Medulla oblongata (tissue), 1 donor: Measurements from ENCODE around the gene CREB5.

ENCODE experiments used
- DNase-seq: peaks from one replicate; pipeline ENCODE4 v3.0.0-alpha.2; 2015; ENCODE audit errors: extremely low spot score

The CREB5 gene

DNA sequence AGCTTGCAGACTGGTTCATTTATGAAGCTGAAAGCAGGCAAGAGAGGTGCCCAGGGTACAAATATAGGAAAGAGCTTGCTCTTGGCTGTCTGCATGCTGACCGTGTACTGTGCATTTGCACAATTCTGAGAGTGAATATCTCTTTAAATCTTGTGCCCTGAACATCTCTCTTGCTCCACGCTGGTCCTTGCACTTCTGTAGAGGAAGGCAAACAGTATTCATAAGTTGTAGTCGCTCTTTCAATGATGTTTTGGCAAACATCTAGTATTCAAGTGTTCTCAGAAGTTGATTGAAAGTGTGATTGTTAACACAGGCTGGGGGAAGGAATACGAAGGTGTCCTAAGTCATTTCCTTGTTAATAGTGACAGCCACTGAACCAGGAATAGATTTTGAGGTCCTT, 332.6 kb downstream of the CREB5 start:
- no peak for DNase-seq

DNA sequence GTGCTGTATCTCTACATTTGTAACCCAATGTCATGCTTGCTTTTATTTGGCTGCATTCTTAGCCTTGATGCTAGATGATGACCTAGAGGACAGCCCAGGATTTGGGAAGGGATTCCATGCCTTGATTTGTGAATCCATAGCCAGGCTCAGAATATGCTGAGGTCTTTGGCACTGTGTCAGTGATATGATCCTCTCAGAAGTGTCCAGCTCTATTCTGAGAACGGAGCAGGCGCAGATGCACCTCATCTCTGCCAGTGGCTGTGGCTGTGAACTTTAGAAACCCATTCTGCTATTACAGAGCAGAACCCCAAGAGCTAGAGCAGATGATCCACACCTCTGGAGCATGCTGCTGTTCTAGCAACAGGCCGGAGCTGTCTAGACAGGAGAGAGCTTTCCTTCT, 333.0 kb downstream of the CREB5 start:
- DNase-seq, result no peak

DNA sequence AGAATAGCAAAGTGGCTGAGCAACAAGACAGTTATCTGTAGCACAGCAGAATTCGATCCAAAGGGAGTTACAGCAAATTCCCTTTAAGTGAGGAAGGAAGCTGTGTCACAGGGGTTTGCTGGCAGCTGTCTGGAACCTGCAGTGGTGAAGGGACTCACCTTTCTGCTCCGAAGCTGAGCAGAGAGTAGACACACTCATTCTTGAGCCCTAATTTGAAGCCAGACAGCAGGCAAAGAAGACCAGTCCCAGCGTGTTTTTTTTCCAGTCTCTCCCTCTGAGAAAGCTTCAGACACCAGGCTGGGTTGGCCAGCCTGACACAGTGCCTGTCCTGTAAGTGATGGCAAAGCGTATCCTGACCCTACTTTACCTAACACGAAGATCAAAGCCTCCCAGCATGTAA, 335.1 kb downstream of the CREB5 start:
- no peak for DNase-seq

DNA sequence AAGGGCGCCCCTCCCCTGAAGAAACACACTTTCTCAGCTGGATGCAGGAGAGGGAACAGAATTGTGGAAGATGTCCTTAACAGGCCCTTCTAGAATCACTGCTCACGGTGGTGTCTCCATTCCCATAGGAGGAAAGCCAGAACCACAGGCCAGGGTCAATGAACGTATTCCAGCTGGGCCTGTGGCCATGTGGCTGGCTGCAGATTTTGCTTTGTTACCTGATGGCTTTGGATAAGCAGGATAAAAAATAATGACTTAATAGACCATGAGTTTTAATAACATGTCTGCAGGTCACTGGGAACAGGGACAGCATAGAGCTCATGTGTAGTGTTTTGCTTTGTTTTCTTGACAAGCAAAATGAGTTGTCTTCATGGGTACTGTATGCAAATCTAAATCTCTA, 335.5 kb downstream of the CREB5 start:
- no peak for DNase-seq

DNA sequence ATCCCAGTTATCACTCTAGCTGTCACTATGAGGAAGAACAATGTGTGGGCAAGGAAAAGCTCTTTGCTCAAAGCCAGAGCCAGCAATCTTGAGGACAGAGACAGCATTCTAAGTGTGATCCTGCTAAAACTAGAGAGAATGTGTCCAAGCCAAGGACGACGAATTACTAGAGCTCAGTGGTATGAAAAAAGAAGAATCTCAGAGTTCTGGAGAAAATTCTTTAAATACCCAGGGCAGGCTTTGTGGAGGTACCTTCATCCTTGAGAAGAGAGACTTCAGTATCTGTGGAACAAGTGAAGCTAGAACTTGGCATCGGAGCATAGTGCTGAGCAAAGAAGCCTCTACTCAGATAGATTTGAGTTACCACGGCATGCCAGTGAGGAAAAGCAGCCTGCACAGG, 336.0 kb downstream of the CREB5 start:
- DNase-seq, result no peak

DNA sequence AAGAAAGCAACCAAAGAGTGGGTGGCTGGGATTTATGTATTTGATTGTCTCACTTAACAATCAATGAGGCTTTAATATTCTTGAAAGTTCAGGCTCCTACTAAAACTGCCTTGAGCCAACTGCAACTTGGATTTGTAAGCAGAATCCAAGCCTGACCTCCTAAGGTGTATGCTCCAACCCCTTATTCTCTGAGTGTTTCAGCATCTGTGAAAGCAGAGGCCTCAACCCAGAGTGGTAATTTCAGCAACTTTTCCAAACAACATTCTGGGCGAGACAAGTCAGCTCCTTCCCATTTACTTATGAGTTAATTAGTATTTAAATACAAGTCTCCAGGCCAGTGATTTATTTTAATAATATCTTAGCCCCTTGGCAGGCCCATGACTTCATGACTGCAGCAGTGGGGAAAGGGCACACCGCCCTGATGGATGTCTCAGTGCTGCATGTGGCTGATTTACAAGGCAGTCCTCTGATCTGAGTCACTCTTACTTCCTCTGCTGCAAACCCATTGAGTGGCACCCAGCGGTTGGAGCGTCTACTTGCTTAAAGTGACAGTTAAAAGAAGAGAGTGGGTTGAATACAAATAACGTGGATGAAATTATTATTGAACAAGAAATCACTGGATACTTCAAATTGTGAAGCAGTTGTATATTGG, 336.7 kb downstream of the CREB5 start:
- no peak for DNase-seq

DNA sequence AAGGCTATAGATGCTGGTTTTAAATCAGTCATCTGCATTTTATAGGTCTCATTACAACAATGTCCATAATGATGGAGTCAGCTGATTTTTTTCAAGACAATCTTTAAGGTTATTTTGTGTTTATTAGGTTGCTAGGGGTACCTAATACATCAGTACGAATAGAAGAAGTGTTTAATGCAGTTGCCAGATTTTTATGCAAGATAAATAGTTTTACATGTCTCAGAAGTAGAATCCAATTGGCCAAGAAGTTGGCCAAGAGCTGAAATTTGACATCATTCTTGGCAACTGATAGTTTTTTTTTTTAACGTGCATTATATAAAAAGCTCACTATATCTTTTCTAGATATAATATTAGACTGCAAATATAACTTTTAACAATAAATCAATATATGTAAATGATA, 337.3 kb downstream of the CREB5 start:
- no peak for DNase-seq

DNA sequence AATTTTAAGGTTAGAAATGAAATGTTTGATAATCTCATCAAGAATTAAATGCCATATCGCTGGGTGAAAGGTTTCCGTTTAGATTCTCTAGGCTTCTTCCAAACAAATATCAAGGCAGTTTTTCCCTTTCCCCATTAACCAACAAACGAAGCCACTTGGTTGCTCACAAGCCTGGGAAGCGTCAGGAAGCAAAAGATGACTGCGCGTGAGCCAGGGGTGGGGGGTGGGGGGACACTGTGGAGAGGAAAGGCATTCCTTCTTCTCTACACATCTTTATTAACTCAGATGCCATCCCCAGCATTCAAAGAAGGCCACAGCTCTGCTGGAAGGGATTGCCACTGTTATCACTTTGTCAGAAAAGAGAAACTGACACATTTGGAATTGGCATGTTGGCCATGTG, 338.7 kb downstream of the CREB5 start:
- no peak for DNase-seq

DNA sequence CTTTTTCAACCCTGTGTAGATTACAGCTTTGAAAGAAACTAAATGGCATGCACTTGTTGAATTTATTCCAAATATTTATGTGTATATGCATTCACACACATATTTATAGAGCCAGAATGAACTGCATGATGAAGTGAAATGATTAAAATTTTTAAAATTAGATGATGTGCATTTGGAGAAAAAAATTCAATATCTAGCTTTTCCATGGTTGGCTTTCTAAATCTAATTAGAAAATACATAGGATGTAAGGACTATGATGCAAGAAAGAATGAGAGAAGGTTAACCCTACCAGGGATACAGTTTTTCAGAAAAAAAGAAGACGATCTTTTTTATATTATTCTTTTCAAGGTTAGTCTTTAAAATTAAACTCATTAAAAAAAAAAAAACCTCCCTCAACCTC, 341.3 kb downstream of the CREB5 start:
- DNase-seq, result no peak

DNA sequence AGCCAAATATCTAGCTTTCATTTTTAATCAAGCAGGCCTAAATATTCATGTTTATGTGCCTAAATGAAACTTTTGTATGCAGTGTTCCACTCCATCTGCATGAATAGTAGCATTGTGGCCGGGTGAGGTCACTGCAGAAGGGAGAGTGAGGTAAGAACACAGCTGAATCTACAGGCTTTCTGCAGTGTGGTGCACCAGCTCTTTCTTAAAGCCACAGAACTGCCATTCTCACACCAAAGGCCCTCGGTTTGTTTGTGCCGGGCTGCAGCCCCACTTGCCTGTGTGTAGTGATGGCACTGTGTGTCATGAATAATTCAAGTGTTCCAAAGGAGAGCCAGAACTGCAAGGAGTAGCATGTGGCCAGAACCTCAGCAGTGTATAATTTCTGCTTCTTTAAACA, 341.7 kb downstream of the CREB5 start:
- peak; percentile 95 for DNase-seq

DNA sequence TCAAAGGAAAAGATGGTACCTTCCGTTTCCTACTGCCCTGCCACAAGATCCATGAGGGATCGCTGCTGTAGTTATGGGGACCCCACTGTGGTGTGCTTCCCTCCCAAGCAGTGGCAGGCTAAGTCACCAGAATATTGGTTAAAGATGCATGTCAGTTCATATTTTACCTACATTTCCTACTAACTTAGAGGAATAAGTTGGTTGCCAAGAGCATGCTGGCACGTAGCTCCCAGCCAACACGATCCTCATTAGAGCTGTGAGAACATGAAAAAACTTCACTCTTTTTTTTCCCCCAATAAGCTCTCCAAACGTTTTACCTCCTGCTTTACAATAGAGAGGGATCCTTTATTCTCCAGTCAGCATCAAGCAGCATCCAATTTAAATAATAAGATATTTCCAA, 342.1 kb downstream of the CREB5 start:
- no peak for DNase-seq

DNA sequence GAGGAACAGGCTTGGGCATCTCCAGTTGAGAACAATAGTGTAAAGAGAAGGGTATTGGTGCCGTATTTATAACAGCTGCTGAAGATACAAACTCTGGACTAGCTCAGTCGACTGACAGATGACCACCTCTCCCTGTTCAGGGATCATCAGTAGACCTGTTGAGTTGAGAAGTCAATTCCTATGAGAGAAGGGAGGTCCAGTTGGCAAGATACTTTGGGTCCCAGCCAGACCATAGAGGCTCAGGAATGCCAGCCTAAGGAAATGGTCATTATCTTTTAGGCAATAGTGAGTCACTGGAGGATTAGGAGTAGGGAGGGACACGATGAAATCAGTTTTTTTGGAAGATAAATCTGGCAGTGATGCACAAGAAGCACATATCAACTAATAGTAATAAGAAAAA, 342.9 kb downstream of the CREB5 start:
- DNase-seq, result no peak

DNA sequence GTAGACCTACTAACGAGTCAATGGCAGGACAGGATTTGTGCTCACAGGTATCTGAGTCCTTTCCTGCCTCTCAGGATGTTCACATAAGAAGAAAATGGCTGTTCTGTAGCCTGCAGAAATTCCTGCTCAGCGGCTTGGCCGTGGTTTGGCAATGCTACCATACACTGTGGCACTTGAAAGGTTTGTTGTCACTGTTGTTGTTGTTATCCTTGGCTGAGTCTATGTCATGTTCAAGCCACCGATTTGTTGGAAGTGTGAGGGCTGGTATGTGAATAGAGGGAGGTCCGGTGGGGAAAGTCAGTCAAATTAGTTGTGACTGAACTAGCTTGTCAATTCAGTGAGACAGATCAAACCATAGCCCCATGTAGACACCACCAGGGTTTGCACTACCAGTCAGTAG, 345.9 kb downstream of the CREB5 start:
- DNase-seq, result no peak

DNA sequence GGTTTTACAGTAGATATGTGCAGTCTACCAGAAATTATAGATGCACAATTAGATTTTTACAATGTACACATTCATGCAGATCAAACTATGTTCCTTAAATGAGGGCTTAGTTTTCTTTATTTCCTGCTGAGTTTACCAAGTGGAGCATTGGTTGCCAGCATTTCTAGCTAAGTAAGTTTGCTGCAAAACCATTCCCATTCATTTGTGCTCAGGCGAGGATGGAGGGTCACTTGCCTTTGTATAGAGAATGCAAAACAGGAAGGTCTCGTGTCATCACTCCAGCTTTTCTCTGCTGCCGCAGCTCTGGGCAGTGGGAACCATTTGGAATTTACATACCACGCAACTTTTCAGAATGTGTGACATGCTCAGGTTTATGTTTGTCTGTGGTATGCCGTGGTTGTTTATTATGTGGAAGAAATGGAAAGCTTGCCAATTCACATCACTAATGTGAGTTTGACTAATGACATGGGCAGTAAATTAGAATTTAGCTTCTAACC, 347.2 kb downstream of the CREB5 start:
- DNase-seq, result peak; percentile 58

DNA sequence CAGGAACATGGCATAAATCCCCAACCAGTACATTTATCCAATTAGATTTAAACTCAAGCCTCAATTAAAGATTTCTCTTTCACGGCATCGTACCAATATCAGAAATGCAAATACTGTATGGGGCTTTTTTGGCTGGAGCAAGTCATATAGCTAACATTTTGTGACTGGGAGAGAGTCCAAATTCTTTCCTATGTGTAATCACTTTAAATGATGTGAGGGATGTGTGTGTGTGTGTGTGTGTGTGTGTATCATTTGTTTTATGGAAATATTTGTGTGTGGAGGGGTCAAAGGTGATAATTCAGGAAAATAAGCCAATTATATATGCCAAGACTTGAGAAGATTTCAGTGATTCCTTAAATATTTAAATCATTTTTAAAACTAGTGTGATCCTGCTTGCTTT, 349.2 kb downstream of the CREB5 start:
- DNase-seq, result no peak

DNA sequence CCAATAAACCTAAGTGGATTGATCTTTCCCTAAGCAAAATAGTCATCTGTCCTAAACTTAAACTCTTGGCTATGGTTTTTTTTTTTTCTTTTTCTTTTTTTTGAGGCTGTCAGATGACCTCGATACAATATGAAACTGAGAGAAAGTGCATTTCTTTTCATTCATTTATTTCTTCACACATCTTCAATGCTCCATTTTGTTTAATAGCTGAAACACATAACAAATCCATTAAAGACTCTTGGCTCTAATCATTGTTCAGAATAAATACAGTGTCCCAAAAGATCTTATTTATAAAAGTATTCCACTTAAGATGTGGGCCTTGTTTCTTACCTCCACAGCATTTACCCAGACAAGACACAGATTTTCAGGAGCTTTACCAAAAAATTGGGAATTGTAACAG, 350.3 kb downstream of the CREB5 start:
- DNase-seq, result no peak

DNA sequence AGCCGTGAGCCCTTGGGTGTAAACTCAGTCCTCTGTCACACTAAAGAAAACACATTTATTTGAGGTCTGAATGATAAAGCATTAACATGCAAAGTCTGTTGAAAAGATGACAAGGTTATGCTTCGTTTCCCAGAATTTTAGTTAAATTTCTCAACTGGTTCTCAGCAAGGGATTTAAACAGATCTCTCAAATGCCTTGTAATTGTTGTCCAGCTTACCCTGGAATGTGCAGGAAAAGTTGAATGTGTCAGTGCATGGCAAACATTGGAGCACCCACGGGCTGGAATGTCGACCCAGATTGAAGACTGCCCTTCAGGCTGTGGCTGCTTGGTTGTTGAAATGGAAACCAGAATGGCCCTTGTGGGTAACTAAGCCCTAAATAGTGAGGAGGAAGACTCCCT, 354.0 kb downstream of the CREB5 start:
- no peak for DNase-seq

DNA sequence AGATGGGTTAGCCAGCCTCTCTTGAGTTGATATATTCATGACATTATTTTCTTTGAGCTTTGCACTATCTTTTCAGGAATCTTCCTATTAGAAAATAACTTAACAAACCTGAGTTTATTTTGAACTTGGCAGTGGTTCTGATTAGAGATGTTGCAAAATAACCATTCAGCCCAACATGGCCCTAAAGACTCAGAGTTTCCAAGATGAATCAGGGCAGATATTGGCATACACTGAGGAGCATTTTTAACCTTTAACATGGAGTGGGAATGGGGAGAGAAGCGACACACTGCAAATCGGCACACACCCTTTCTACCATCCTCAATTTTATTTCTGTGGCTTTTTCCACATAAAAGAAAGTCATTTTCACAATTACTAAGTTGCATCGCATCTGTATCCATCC, 355.0 kb downstream of the CREB5 start:
- no peak for DNase-seq

DNA sequence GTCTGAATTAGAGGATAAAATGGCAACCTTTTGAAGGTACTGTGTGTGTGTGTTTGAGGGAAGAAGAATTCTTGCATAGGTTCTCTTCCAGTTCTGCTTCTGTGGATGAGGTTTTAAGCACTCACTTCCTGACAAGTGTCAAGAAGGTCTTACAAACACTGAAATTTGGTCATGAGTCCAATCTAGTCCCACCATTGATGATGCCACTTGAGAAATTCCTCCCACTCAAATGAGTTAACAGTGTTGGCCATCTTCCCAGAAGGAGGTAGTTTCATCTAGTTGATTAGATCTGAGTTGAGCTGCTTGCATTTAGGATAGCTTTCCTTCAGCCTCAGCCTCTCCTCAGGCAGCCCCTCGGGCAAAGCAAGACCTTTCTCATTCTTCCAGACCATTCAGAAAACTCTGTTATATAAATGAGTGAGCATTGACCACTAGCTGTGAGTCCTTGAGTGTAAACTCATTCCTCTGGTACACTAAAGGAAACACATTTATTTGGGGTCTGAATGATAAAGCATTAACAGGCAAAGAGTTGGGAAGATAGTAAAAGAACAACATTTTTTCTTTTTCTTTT, 356.3 kb downstream of the CREB5 start:
- DNase-seq, result no peak

DNA sequence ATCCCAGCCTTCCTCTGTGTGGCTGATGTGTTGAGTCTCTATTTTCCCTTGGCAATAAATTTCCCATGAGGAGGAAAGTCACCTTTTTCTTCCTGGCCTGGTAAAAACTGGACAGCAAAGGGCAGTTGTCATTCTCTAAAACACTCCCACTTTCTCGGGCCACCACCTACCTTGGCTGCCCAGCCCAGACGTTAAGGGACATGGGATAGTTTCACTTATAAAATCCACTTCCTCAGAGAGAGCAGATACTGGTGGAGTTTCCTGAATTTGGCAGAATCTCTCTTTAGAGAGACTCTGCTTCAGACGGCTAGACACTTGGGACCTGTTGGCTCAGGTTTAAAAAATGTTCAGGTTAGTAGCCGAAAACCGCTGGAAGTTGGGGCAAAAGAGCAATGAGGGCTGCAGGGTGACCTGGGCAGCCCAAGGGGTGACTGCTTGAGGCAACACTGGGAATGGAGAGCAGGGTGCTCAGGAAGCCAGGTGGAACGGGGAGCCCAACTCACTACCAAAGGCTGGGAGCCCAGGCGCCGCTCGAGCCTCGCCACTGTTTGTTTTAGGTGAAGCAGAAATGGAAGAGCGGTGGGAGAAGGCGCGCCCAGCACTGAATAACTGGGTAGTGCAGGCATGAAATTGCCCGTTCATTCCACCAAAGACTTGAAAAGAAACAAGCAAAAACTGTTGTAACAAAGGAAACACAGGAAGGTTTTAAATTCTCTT, 359.7 kb downstream of the CREB5 start:
- no peak for DNase-seq

DNA sequence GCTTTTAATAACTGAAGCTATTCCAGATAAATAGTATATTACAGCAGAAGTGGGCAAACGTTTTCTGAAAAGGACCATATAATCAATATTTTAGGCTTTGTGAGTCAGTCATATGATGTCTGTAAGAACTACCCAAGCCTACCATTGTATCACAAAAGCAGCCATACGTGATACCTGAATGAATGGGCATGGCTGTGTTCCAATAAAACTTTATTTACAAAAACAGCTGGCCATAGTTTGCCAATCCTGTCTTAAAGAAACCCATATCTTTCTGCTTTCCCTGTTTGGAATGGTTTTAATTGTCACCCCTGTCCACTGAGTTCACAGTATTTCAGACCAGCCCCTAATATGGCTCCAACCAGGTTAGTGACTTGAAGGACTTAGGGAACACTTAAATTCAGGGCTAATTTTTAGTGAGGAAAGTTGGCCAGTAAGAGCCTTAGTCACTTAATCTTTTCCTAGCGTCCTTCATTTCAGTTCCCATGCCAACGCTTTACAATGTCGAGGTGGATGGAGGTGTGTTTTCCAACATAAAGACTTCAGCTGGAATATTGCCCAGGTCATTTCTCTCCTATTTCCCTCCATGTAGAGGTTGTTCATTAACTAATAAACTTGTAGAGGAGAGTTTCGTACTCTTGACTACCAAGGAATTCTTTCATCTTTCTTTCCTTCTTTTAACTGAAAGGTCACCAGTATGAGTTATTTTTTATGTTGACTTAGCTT, 361.3 kb downstream of the CREB5 start:
- DNase-seq, result no peak

DNA sequence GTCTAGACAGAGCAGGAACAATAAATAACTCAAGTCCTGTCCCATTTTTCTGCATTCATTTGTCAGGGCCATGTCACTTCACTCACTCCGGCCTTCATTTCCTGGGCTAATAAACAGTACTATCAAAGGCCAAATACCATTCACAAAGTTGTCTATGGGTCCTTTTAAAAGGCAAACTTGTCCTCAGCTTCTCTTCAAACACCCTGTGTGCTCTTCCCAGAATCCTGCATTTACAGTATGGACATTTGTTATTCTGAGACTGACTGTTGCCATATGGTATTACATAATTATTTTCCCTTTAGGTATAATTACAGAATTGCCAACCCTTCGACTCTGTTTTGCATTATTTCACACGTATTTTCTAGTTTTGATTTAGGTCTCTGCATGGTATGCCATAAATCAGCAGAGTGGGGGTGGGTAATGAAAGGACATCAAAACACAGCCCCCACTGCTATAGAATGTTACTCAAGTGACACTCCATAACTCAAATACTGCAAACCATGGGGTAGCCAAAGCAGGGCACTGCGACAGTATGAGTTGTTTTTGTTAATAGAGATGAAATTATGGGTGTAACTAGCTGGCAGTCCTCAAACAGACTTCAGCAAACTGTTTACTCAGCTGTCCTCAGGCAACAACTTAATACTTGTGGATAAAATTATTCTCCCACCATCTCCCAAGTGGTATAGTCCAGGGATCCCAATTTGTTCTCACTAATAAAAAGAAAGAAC, 362.1 kb downstream of the CREB5 start:
- DNase-seq, result no peak
